ENCODE data around the gene PFDN4. TPM values are rescaled to one million over a fixed set of nuclear protein-coding genes. Genes with fewer than 3 reads are reported as not detected.

The PFDN4 gene
- total and polyA plus RNA-seq, 2 of the 4 experiments (the other 2 are of a cell fraction): 14.9 to 93.2 TPM

- no TSS peak for BruUV-seq (replicated peaks)
- no peak overlapping the region for H3K14ac ChIP-seq (replicated peaks; ENCODE audit: low read depth, low read length)
- H3K36me3 ChIP-seq (ENCODE audit: control insufficient read depth, insufficient read depth, low read length): peaks cover 12% of the 10 kb centered on the region
- no peak overlapping the region for H3K23ac ChIP-seq (ENCODE audit: low read depth, low read length)
- intact Hi-C loops (cut with micrococcal nuclease): no loop called here
- no CpG with 5 or more reads among the region's 3 CpGs for WGBS, 2 experiments (ENCODE audit: extremely low coverage in 2 of 2, insufficient read length in 1 of 2)
- H2AFZ ChIP-seq (replicated peaks; ENCODE audit: low read length, poor library complexity): no peak overlapping the region
- ChIA-PET POLR2A (ENCODE audit: unreplicated experiment) (no interaction called here), CTCF (interaction anchor here (0.6 kb wide), 1 partner anchor 432 kb away, joined by 3 read pairs; no protein-coding TSS in a partner anchor)
- dilution Hi-C loops (cut with HindIII; ENCODE audit: low sequenced_read_pairs, unreplicated experiment): no loop called here
- H2BK20ac ChIP-seq (ENCODE audit: low read depth, low read length): no peak overlapping the region
- no peak overlapping the region for H3K4me3 ChIP-seq (ENCODE audit: insufficient read depth, low read depth, low read length)
- TF ChIP-seq BHLHE40 (IDR thresholded peaks at IDR 0.05; ENCODE audit: low read depth, low read length) (no peak), CEBPB (IDR thresholded peaks at IDR 0.05; ENCODE audit: low read depth, low read length) (no peak), MAZ (IDR thresholded peaks at IDR 0.05; ENCODE audit: borderline replicate concordance, low read depth, low read length) (no peak), MAFK (IDR thresholded peaks at IDR 0.05; ENCODE audit: low read depth, low read length) (no peak), CHD1 (IDR thresholded peaks at IDR 0.05; ENCODE audit: low read depth, low read length) (no peak), POLR2A (IDR thresholded peaks at IDR 0.05; ENCODE audit: low read depth, low read length) (no peak), NFE2L2 (IDR thresholded peaks at IDR 0.05; ENCODE audit: low read depth, low read length) (no peak), SMC3 (IDR thresholded peaks at IDR 0.05; ENCODE audit: low read depth, low read length) (no peak), USF2 (IDR thresholded peaks at IDR 0.05; ENCODE audit: low read depth, low read length) (no peak), RFX5 (IDR thresholded peaks at IDR 0.05; ENCODE audit: low read depth, low read length) (no peak), RCOR1 (IDR thresholded peaks at IDR 0.05; ENCODE audit: insufficient replicate concordance, low read length) (no peak), CTCF (conservative IDR thresholded peaks at IDR 0.05; ENCODE audit: low read depth, low read length) (no peak), ELK1 (IDR thresholded peaks at IDR 0.05; ENCODE audit: borderline replicate concordance, low read depth, low read length) (no peak)
- in situ Hi-C loops (cut with MboI; ENCODE audit: low sequenced_read_pairs): no loop called here
- H3K27me3 ChIP-seq (ENCODE audit: control insufficient read depth, insufficient read depth, low read length): no peaks in the 10 kb centered on the region
- H3K9me1 ChIP-seq (ENCODE audit: insufficient read depth, low read length): peaks cover 6% of the 10 kb centered on the region; the same call in 1 of the 2 replicates
- H3K56ac ChIP-seq (ENCODE audit: extremely low read depth, insufficient read depth, low read length): no peak overlapping the region
- H2AK5ac ChIP-seq (ENCODE audit: low read depth, low read length): no peak overlapping the region
- H3K79me1 ChIP-seq (ENCODE audit: low read depth in 1 of 2, low read length in 2 of 2): peaks cover 34 to 58% of the 10 kb centered on the region in 2 experiments
- H4K91ac ChIP-seq (ENCODE audit: insufficient read depth, low read depth, low read length): no peak overlapping the region
- peaks cover 5% of the 10 kb centered on the region for H3K4me1 ChIP-seq (ENCODE audit: control insufficient read depth, insufficient read depth, low read length)
- H3K4me2 ChIP-seq (ENCODE audit: low read depth, low read length): no peak overlapping the region
- H4K20me1 ChIP-seq (ENCODE audit: insufficient read depth, low read length): peaks cover 36% of the 10 kb centered on the region; the same call in 1 of the 2 replicates
- H2BK120ac ChIP-seq (ENCODE audit: low read depth, low read length): no peak overlapping the region
- no peak overlapping the region for H4K8ac ChIP-seq (ENCODE audit: low read depth in 2 of 2, low read length in 2 of 2)
- H2BK15ac ChIP-seq (ENCODE audit: low read depth, low read length): no peak overlapping the region
- DNase-seq (no peak), ATAC-seq (ENCODE audit: low read depth) (no peak)
- H3K9me3 ChIP-seq (ENCODE audit: control insufficient read depth, insufficient read depth, low read length): no peaks in the 10 kb centered on the region
- no peak overlapping the region for H3K18ac ChIP-seq (ENCODE audit: low read depth, low read length)
- no peak overlapping the region for H3K9ac ChIP-seq (ENCODE audit: low read depth, low read length)
- H2BK5ac ChIP-seq (ENCODE audit: low read depth, low read length, poor library complexity, severe bottlenecking): no peak overlapping the region
- no peak overlapping the region for H3K27ac ChIP-seq (ENCODE audit: insufficient read depth, low read length)
- H4K5ac ChIP-seq (ENCODE audit: low read depth, low read length): no peak overlapping the region
- no peak overlapping the region for H3K4ac ChIP-seq (ENCODE audit: low read depth, low read length)
- H2AK9ac ChIP-seq (replicated peaks; ENCODE audit: low read depth, low read length, poor library complexity): no peak overlapping the region
Measured at GRCh38 chr20:54212871-54213270, 5.0 kb downstream of the PFDN4 start.
